Trophoblast cell (in vitro differentiated cells and primary cell): Measurements from ENCODE around the gene EMILIN1.

Experiments
- DNase-seq, 2 donors: peaks; one replicate each; pipeline ENCODE4 v3.0.0-alpha.2; 2016
- H2AFZ ChIP-seq: 2 replicates; pipeline ENCODE4 v1.6.1; 2013; ENCODE audit warnings: low read length, moderate library complexity, mild to moderate bottlenecking; ENCODE audit not compliant: insufficient read depth, poor library complexity
- H2AK5ac ChIP-seq: 2 replicates; pipeline ENCODE4 v1.6.1; 2013; ENCODE audit warnings: mild to moderate bottlenecking, low read length
- H2BK120ac ChIP-seq: 2 replicates; pipeline ENCODE4 v1.6.1; 2013; ENCODE audit warnings: low read length, mild to moderate bottlenecking, moderate library complexity; ENCODE audit not compliant: insufficient read depth, poor library complexity
- H2BK12ac ChIP-seq: 2 replicates; pipeline ENCODE4 v1.6.1; 2013; ENCODE audit warnings: mild to moderate bottlenecking, low read length, moderate library complexity
- H2BK5ac ChIP-seq: 2 replicates; pipeline ENCODE4 v1.6.1; 2013; ENCODE audit warnings: low read length, low read depth, moderate library complexity, mild to moderate bottlenecking; ENCODE audit not compliant: poor library complexity
- H3K14ac ChIP-seq: 2 replicates; pipeline ENCODE4 v1.6.1; 2013; ENCODE audit warnings: mild to moderate bottlenecking, low read length
- H3K18ac ChIP-seq: 2 replicates; pipeline ENCODE4 v1.6.1; 2013; ENCODE audit warnings: mild to moderate bottlenecking, low read length
- H3K23ac ChIP-seq: 2 replicates; pipeline ENCODE4 v1.6.1; 2013; ENCODE audit warnings: low read length
- H3K27ac ChIP-seq: 2 replicates; pipeline ENCODE4 v1.5.1; 2013; ENCODE audit warnings: low read depth, mild to moderate bottlenecking, inconsistent platforms, low read length, moderate library complexity
- H3K27me3 ChIP-seq: 2 replicates; pipeline ENCODE4 v1.6.1; 2013; ENCODE audit warnings: inconsistent platforms, mild to moderate bottlenecking, low read length, moderate library complexity; ENCODE audit not compliant: insufficient read depth
- H3K36me3 ChIP-seq, 2 experiments: 1 replicate in 1 of 2; 2 replicates in 1 of 2; pipeline ENCODE4 v1.6.1; 2013; ENCODE audit warnings: low read length in 2 of 2, mild to moderate bottlenecking in 2 of 2, moderate library complexity in 1 of 2; ENCODE audit not compliant: insufficient read depth in 2 of 2, control insufficient read depth in 1 of 2
- H3K4ac ChIP-seq: 2 replicates; pipeline ENCODE4 v1.6.1; 2013; ENCODE audit warnings: low read depth, mild to moderate bottlenecking, low read length, moderate library complexity
- H3K4me1 ChIP-seq, 2 experiments: 1 replicate in 1 of 2; 2 replicates in 1 of 2; pipeline ENCODE4 v1.6.1; 2013; ENCODE audit warnings: low read length in 2 of 2, mild to moderate bottlenecking in 2 of 2, moderate library complexity in 1 of 2; ENCODE audit not compliant: insufficient read depth in 2 of 2, control insufficient read depth in 1 of 2
- H3K4me2 ChIP-seq: 2 replicates; pipeline ENCODE4 v1.6.1; 2013; ENCODE audit warnings: inconsistent platforms, mild to moderate bottlenecking, low read length, moderate library complexity
- H3K4me3 ChIP-seq: 2 replicates; pipeline ENCODE4 v1.5.1; 2013; ENCODE audit warnings: mild to moderate bottlenecking, low read depth, low read length, inconsistent platforms
- H3K79me1 ChIP-seq: one replicate; pipeline ENCODE4 v1.6.1; 2013; ENCODE audit warnings: low read length
- H3K79me2 ChIP-seq: 2 replicates; pipeline ENCODE4 v1.6.1; 2013; ENCODE audit warnings: low read length, mild to moderate bottlenecking; ENCODE audit not compliant: control insufficient read depth, insufficient read depth, poor library complexity
- H3K9ac ChIP-seq: 2 replicates; pipeline ENCODE4 v1.6.1; 2013; ENCODE audit warnings: mild to moderate bottlenecking, low read length
- H3K9me3 ChIP-seq: 2 replicates; pipeline ENCODE4 v1.6.1; 2013; ENCODE audit warnings: low read depth, mild to moderate bottlenecking, control low read depth, inconsistent platforms, low read length; ENCODE audit not compliant: insufficient read depth
- H4K12ac ChIP-seq: 2 replicates; pipeline ENCODE4 v1.6.1; 2013; ENCODE audit warnings: low read depth, mild to moderate bottlenecking, low read length, moderate library complexity
- H4K8ac ChIP-seq: 2 replicates; pipeline ENCODE4 v1.6.1; 2013; ENCODE audit warnings: low read depth, mild to moderate bottlenecking, low read length, moderate library complexity
- H4K91ac ChIP-seq: one replicate; pipeline ENCODE4 v1.6.1; 2013; ENCODE audit warnings: low read depth, mild to moderate bottlenecking, low read length, moderate library complexity
- WGBS: extraction: QIAGEN DNeasy Blood & Tissue Kit; methylation state at CpG from one replicate; pipeline ENCODE4 v1.1.7; 2013; ENCODE audit warnings: missing lambda C conversion rate; ENCODE audit not compliant: insufficient read length, insufficient coverage; ENCODE audit errors: extremely low coverage; 5-methylcytosine and 5-hydroxymethylcytosine counted together

EMILIN1 gene

DNA sequence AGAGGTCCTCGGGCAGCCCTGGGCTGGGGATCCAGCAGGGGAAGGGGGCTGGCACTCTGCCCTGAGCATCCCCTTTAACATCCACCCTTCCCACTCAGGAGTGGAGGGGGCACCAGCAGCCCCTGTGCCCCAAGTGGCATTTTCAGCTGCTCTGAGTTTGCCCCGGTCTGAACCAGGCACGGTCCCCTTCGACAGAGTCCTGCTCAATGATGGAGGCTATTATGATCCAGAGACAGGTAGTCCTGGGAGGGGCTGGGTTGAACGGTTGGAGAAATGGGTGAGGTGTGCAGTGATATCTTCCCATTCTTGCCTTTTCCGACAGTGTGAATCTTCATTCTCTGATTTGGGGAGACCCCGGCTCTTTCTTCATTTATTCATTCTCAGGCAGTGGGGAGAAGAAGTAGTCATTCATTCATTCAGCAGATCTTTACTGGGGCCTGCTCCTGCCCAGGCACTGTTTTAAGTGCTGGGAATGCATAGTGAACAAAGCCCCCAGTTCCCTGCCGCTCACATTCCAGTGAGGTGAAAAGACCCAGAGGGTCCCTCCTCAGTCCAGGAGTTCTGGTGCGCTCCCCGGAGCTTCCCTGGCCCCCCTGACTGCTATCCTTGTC lies 6.8 kb downstream of the EMILIN1 start:
- no peaks in the 10 kb centered on the region for H3K36me3 ChIP-seq
- peak overlapping the region; percentile 3 for H3K4ac ChIP-seq
- H3K9me3 ChIP-seq = no peaks in the 10 kb centered on the region
- peak overlapping the region; percentile 82 for H4K8ac ChIP-seq
- H3K4me3 ChIP-seq = no peak overlapping the region
- H3K4me2 ChIP-seq = peak overlapping the region; percentile 83
- peak overlapping the region; percentile 16 for H2BK12ac ChIP-seq
- no peak overlapping the region for H3K9ac ChIP-seq
- H3K14ac ChIP-seq = peak overlapping the region; percentile 71
- H3K27me3 ChIP-seq = no peaks in the 10 kb centered on the region
- no peak overlapping the region for H4K91ac ChIP-seq
- H2AFZ ChIP-seq = peak overlapping the region; percentile 27
- H2BK120ac ChIP-seq = no peak overlapping the region
- H2AK5ac ChIP-seq = peak overlapping the region; percentile 14
- H3K79me2 ChIP-seq = peaks cover 8% of the 10 kb centered on the region
- no peak overlapping the region for H3K27ac ChIP-seq
- H3K23ac ChIP-seq = no peak overlapping the region
- peaks cover 8 to 19% of the 10 kb centered on the region in 2 experiments for H3K4me1 ChIP-seq
- no peak for DNase-seq
- no peak overlapping the region for H3K18ac ChIP-seq
- no CpG with 5 or more reads among the region's 10 CpGs for WGBS
- no peak overlapping the region for H4K12ac ChIP-seq
- no peak overlapping the region for H2BK5ac ChIP-seq
- peaks cover 12% of the 10 kb centered on the region for H3K79me1 ChIP-seq

DNA sequence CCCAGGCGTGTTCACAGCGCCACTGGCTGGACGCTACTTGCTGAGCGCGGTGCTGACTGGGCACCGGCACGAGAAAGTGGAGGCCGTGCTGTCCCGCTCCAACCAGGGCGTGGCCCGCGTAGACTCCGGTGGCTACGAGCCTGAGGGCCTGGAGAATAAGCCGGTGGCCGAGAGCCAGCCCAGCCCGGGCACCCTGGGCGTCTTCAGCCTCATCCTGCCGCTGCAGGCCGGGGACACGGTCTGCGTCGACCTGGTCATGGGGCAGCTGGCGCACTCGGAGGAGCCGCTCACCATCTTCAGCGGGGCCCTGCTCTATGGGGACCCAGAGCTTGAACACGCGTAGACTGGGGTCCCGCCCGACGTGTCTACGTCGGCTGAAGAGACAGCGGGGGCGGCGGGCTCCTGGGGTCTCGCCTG lies 7.3 kb downstream of the EMILIN1 start:
- Histone ChIP-seq H2BK12ac (no peak overlapping the region), H3K23ac (no peak overlapping the region), H3K14ac (peak overlapping the region; percentile 71), H4K12ac (peak overlapping the region; percentile 93), H3K9ac (peak overlapping the region; percentile 21), H3K4me3 (peak overlapping the region; percentile 71), H3K4me1 (peaks cover 8 to 19% of the 10 kb centered on the region in 2 experiments), H3K79me2 (peaks cover 8% of the 10 kb centered on the region), H4K91ac (peak overlapping the region; percentile 82), H2AFZ (peak overlapping the region; percentile 27), H2BK5ac (peak overlapping the region; percentile 8), H3K27me3 (no peaks in the 10 kb centered on the region), H3K4me2 (peak overlapping the region; percentile 83), H3K27ac (no peak overlapping the region), H2BK120ac (peak overlapping the region; percentile 85), H3K4ac (peak overlapping the region; percentile 3), H3K18ac (peak overlapping the region; percentile 76), H2AK5ac (peak overlapping the region; percentile 27), H3K79me1 (peaks cover 12% of the 10 kb centered on the region), H3K9me3 (no peaks in the 10 kb centered on the region), H4K8ac (peak overlapping the region; percentile 82), H3K36me3 (no peaks in the 10 kb centered on the region)
- peak; percentile 39 to 58 for DNase-seq
- WGBS = no CpG with 5 or more reads among the region's 38 CpGs

DNA sequence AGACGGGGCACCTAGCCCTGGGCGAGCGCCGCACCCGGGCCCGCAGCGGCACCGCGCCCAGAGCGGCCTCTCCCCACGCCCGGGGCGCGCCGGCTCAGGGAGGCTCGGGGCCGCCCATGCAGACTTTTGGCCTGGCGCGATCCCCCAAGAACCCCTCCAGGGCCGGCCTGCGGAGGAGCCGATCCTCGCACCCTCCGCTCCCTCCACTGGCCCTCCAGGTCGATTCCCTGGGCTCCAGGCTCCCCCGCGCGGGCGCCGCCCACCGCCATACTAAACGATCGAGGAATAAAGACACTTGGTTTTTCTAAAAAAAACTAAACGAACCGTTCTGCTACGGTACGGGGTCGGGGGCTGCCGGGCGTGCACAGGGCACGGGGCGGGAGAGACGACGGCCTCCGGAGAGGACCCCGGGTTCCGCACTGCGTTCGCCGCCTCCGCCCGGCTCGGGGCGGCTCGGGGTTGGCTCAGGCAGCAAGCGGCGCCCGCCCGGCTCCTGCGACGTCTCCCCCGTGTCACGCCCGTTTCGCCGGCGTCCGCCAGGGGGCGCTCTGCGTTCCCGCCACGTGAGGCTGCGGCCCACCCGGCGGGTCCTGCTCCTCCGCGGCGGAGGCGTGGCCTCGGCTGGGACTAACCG lies 7.8 kb downstream of the EMILIN1 start:
- no CpG with 5 or more reads among the region's 81 CpGs for WGBS

DNA sequence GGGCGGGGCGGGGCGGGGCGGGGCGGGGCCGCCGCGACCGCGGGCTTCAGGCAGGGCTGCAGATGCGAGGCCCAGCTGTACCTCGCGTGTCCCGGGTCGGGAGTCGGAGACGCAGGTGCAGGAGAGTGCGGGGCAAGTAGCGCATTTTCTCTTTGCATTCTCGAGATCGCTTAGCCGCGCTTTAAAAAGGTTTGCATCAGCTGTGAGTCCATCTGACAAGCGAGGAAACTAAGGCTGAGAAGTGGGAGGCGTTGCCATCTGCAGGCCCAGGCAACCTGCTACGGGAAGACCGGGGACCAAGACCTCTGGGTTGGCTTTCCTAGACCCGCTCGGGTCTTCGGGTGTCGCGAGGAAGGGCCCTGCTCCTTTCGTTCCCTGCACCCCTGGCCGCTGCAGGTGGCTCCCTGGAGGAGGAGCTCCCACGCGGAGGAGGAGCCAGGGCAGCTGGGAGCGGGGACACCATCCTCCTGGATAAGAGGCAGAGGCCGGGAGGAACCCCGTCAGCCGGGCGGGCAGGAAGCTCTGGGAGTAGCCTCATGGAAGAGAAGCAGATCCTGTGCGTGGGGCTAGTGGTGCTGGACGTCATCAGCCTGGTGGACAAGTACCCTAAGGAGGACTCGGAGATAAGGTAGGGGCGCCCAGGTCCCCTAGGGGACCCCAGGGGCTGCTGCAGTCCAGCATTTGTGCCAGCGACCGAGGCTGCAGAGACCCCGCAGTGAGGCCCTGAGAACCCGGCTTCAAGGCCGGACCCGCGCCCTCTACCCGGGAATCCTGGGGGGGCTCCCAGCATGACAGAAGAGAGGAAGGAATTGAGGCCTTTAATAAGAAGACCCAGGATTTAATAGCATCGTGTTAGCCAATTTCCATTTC lies 8.5 kb downstream of the EMILIN1 start, which contains the start of gene KHK:
KHK (plus strand) TSS at position 49 of the 870 bp plus-strand sequence; CDS start at position 537, 488 bp downstream.
- DNase-seq = peak in 1 of 2 donors; percentile 21
- Histone ChIP-seq H3K27ac (peak within 1 kb of the TSS; percentile 17), H3K9ac (peak within 1 kb of the TSS; percentile 56), H2AFZ (peak within 1 kb of the TSS; percentile 27), H3K4me3 (peak within 1 kb of the TSS; percentile 71), H4K12ac (peak within 1 kb of the TSS; percentile 93), H3K9me3 (no peaks in the 10 kb centered on the region), H3K14ac (peak within 1 kb of the TSS; percentile 71), H3K18ac (peak within 1 kb of the TSS; percentile 76), H4K8ac (peak within 1 kb of the TSS; percentile 82), H3K79me1 (peaks cover 8% of the 10 kb centered on the region), H3K23ac (no peak within 1 kb of the TSS), H3K79me2 (peaks cover 6% of the 10 kb centered on the region), H2BK5ac (peak within 1 kb of the TSS; percentile 8), H2BK120ac (peak within 1 kb of the TSS; percentile 85), H3K36me3 (no peaks in the 10 kb centered on the region), H3K27me3 (no peaks in the 10 kb centered on the region), H4K91ac (peak within 1 kb of the TSS; percentile 82), H2AK5ac (peak within 1 kb of the TSS; percentile 27), H2BK12ac (no peak within 1 kb of the TSS), H3K4ac (peak within 1 kb of the TSS; percentile 3), H3K4me1 (peaks cover 5 to 12% of the 10 kb centered on the region in 2 experiments), H3K4me2 (peak within 1 kb of the TSS; percentile 88)
- no CpG with 5 or more reads among the region's 54 CpGs for WGBS

More for the DNA sequence above, 7.8 kb downstream of the EMILIN1 start:
- Histone ChIP-seq H3K4me3 (peak overlapping the region; percentile 71), H2AFZ (peak overlapping the region; percentile 27), H3K18ac (peak overlapping the region; percentile 76), H3K4ac (peak overlapping the region; percentile 3), H3K36me3 (no peaks in the 10 kb centered on the region), H3K9ac (peak overlapping the region; percentile 56), H3K23ac (no peak overlapping the region), H2BK120ac (peak overlapping the region; percentile 85), H3K27me3 (no peaks in the 10 kb centered on the region), H4K8ac (peak overlapping the region; percentile 82), H3K9me3 (no peaks in the 10 kb centered on the region), H3K4me2 (peak overlapping the region; percentile 83), H2AK5ac (peak overlapping the region; percentile 27), H3K4me1 (peaks cover 8 to 16% of the 10 kb centered on the region in 2 experiments), H4K12ac (peak overlapping the region; percentile 93), H2BK5ac (peak overlapping the region; percentile 8), H4K91ac (peak overlapping the region; percentile 82), H3K79me1 (peaks cover 12% of the 10 kb centered on the region), H3K79me2 (peaks cover 8% of the 10 kb centered on the region), H2BK12ac (no peak overlapping the region), H3K14ac (peak overlapping the region; percentile 71), H3K27ac (peak overlapping the region; percentile 17)
- peak; percentile 93 to 99 for DNase-seq
